DOHH2 (cell line): ENCODE results near the gene RETREG2.

Experiments
- CTCF ChIP-seq: fragments of 200-600 bp; sonication (generic); IDR thresholded peaks from one replicate; pipeline ENCODE4 v1.5.1; 2014; ENCODE audit warnings: antibody characterized with exemption, mild to moderate bottlenecking, low read depth, low read length; ENCODE audit not compliant: poor library complexity, severe bottlenecking
- EZH2phosphoT487 ChIP-seq: fragments of 200-600 bp; sonication (generic); IDR thresholded peaks from 2 replicates; pipeline ENCODE4 v1.6.1; 2017; ENCODE audit warnings: borderline replicate concordance, mild to moderate bottlenecking, antibody characterized with exemption, low read length, moderate library complexity, mixed read lengths

- TF ChIP-seq CTCF: no peak
- no peak for TF ChIP-seq EZH2phosphoT487
Observed at GRCh38 chr2:219234331-219234730, 56.3 kb downstream of the RETREG2 start.
